ENCODE results near the gene C6orf47. TPM values are rescaled to one million over a fixed set of nuclear protein-coding genes. Genes with fewer than 3 reads are reported as not detected.

C6orf47 gene
- total and polyA plus RNA-seq, 5 donors from 2014 or later, result 18.8 to 30.5 (median 25.2) TPM

- H3K36me3 Mint-ChIP-seq, result peaks cover 55% of the 10 kb centered on the region
- H3K27ac ChIP-seq (ENCODE audit: insufficient read depth, low read length, poor library complexity, severe bottlenecking), result no peak overlapping the region
- no peak for DNase-seq
Observed at GRCh38 chr6:31626952-31627351, 33.6 kb downstream of the C6orf47 start.

GRCh38 chr6:31624070-31624469 lies 36.5 kb downstream of the C6orf47 start:
- H3K27ac ChIP-seq (ENCODE audit: insufficient read depth, low read length, poor library complexity, severe bottlenecking), result no peak overlapping the region
- Mint-ChIP-seq H3K27ac (peak overlapping the region in 2 of 3 donors; percentile 28 to 42), H3K27me3 (no peaks in the 10 kb centered on the region)

More at GRCh38 chr6:31626952-31627351, 33.6 kb downstream of the C6orf47 start:
- H3K4me3 Mint-ChIP-seq, result no peak overlapping the region
- H3K36me3 ChIP-seq (ENCODE audit: control insufficient read depth, insufficient read depth, low read length), result peaks cover 83% of the 10 kb centered on the region
- no peaks in the 10 kb centered on the region for H3K27me3 ChIP-seq (ENCODE audit: control insufficient read depth, insufficient read depth, low read length)
- ATAC-seq (ENCODE audit: low read depth in 2 of 2), result no peak
- H3K27me3 Mint-ChIP-seq, result no peaks in the 10 kb centered on the region
- peaks cover 7% of the 10 kb centered on the region for H3K4me1 ChIP-seq (ENCODE audit: control insufficient read depth, insufficient read depth, low read length, poor library complexity, severe bottlenecking)
- H3K9me3 ChIP-seq (ENCODE audit: control insufficient read depth in 2 of 2, low read length in 2 of 2), result no peaks in the 10 kb centered on the region
- peaks cover 0 to 1% (median 0%) of the 10 kb centered on the region in 7 donors for H3K9me3 Mint-ChIP-seq
- H3K4me3 ChIP-seq (ENCODE audit: low read depth, low read length), result no peak overlapping the region
- H3K4me1 Mint-ChIP-seq, result peaks cover 6 to 21% (median 18%) of the 10 kb centered on the region in 4 donors
- H3K27ac Mint-ChIP-seq, result no peak overlapping the region

GRCh38 chr6:31622684-31623091 lies 37.9 kb downstream of the C6orf47 start:
- no peak overlapping the region for H3K4me3 ChIP-seq (ENCODE audit: low read depth, low read length)
- Mint-ChIP-seq H3K27me3 (no peaks in the 10 kb centered on the region), H3K4me1 (peaks cover 11 to 42% (median 27%) of the 10 kb centered on the region in 4 donors), H3K4me3 (peak overlapping the region; percentile 85 to 99 (median 96)), H3K36me3 (peaks cover 35% of the 10 kb centered on the region), H3K9me3 (no peaks in the 10 kb centered on the region), H3K27ac (peak overlapping the region; percentile 82 to 97 (median 96))
- H3K36me3 ChIP-seq (ENCODE audit: control insufficient read depth, insufficient read depth, low read length), result peaks cover 48% of the 10 kb centered on the region
- H3K4me1 ChIP-seq (ENCODE audit: control insufficient read depth, insufficient read depth, low read length, poor library complexity, severe bottlenecking), result peaks cover 18% of the 10 kb centered on the region
- no peak overlapping the region for H3K27ac ChIP-seq (ENCODE audit: insufficient read depth, low read length, poor library complexity, severe bottlenecking)
- H3K9me3 ChIP-seq (ENCODE audit: control insufficient read depth in 2 of 2, low read length in 2 of 2), result no peaks in the 10 kb centered on the region
- no peaks in the 10 kb centered on the region for H3K27me3 ChIP-seq (ENCODE audit: control insufficient read depth, insufficient read depth, low read length)
- ATAC-seq (ENCODE audit: low read depth in 2 of 2) (no peak), DNase-seq (no peak)

More at GRCh38 chr6:31624070-31624469, 36.5 kb downstream of the C6orf47 start:
- H3K36me3 Mint-ChIP-seq, result peaks cover 36% of the 10 kb centered on the region
- H3K4me3 Mint-ChIP-seq, result peak overlapping the region in 2 of 4 donors; percentile 2 to 8
- Histone ChIP-seq H3K4me1 (ENCODE audit: control insufficient read depth, insufficient read depth, low read length, poor library complexity, severe bottlenecking) (peaks cover 18% of the 10 kb centered on the region), H3K9me3 (ENCODE audit: control insufficient read depth in 2 of 2, low read length in 2 of 2) (no peaks in the 10 kb centered on the region), H3K27me3 (ENCODE audit: control insufficient read depth, insufficient read depth, low read length) (no peaks in the 10 kb centered on the region), H3K36me3 (ENCODE audit: control insufficient read depth, insufficient read depth, low read length) (peaks cover 62% of the 10 kb centered on the region), H3K4me3 (ENCODE audit: low read depth, low read length) (no peak overlapping the region)
- DNase-seq (no peak), ATAC-seq (ENCODE audit: low read depth in 2 of 2) (no peak)
- peaks cover 0 to 1% (median 0%) of the 10 kb centered on the region in 7 donors for H3K9me3 Mint-ChIP-seq
- peaks cover 11 to 38% (median 29%) of the 10 kb centered on the region in 4 donors for H3K4me1 Mint-ChIP-seq

GRCh38 chr6:31621991-31622390 lies 38.6 kb downstream of the C6orf47 start:
- H3K27me3 ChIP-seq (ENCODE audit: control insufficient read depth, insufficient read depth, low read length), result no peaks in the 10 kb centered on the region
- Mint-ChIP-seq H3K4me3 (peak overlapping the region; percentile 85 to 99 (median 96)), H3K4me1 (peaks cover 11 to 39% (median 28%) of the 10 kb centered on the region in 4 donors), H3K9me3 (no peaks in the 10 kb centered on the region), H3K27me3 (no peaks in the 10 kb centered on the region), H3K27ac (peak overlapping the region; percentile 82 to 97 (median 96)), H3K36me3 (peaks cover 28% of the 10 kb centered on the region)
- H3K36me3 ChIP-seq (ENCODE audit: control insufficient read depth, insufficient read depth, low read length), result peaks cover 41% of the 10 kb centered on the region
- no peaks in the 10 kb centered on the region for H3K9me3 ChIP-seq (ENCODE audit: control insufficient read depth in 2 of 2, low read length in 2 of 2)
- no peak for DNase-seq
- peaks cover 18% of the 10 kb centered on the region for H3K4me1 ChIP-seq (ENCODE audit: control insufficient read depth, insufficient read depth, low read length, poor library complexity, severe bottlenecking)
- H3K4me3 ChIP-seq (ENCODE audit: low read depth, low read length), result peak overlapping the region; percentile 78
- no peak for ATAC-seq (ENCODE audit: low read depth in 2 of 2)
- H3K27ac ChIP-seq (ENCODE audit: insufficient read depth, low read length, poor library complexity, severe bottlenecking), result peak overlapping the region; percentile 98

GRCh38 chr6:31621320-31621939 lies 39.1 kb downstream of the C6orf47 start:
- Mint-ChIP-seq H3K9me3 (no peaks in the 10 kb centered on the region), H3K27ac (peak overlapping the region; percentile 96 to 97 (median 97)), H3K4me3 (peak overlapping the region; percentile 85 to 99 (median 96)), H3K36me3 (peaks cover 23% of the 10 kb centered on the region), H3K27me3 (no peaks in the 10 kb centered on the region), H3K4me1 (peaks cover 11 to 42% (median 27%) of the 10 kb centered on the region in 4 donors)
- ATAC-seq (ENCODE audit: low read depth in 2 of 2), result no peak
- H3K27ac ChIP-seq (ENCODE audit: insufficient read depth, low read length, poor library complexity, severe bottlenecking), result peak overlapping the region; percentile 98
- DNase-seq, result peak in 1 of 3 donors; percentile 24
- H3K4me3 ChIP-seq (ENCODE audit: low read depth, low read length), result peak overlapping the region; percentile 78
- no peaks in the 10 kb centered on the region for H3K9me3 ChIP-seq (ENCODE audit: control insufficient read depth in 2 of 2, low read length in 2 of 2)
- H3K36me3 ChIP-seq (ENCODE audit: control insufficient read depth, insufficient read depth, low read length), result peaks cover 36% of the 10 kb centered on the region
- H3K27me3 ChIP-seq (ENCODE audit: control insufficient read depth, insufficient read depth, low read length), result no peaks in the 10 kb centered on the region
- H3K4me1 ChIP-seq (ENCODE audit: control insufficient read depth, insufficient read depth, low read length, poor library complexity, severe bottlenecking), result peaks cover 18% of the 10 kb centered on the region

GRCh38 chr6:31620586-31621319 lies 39.8 kb downstream of the C6orf47 start, which contains the start of gene PRRC2A:
Gene PRRC2A (plus strand): TSS chr6:31620715. CDS start chr6:31622790, 2,075 bp downstream.
- peaks cover 29% of the 10 kb centered on the region for H3K36me3 ChIP-seq (ENCODE audit: control insufficient read depth, insufficient read depth, low read length)
- Mint-ChIP-seq H3K27me3 (no peaks in the 10 kb centered on the region), H3K9me3 (no peaks in the 10 kb centered on the region), H3K27ac (peak within 1 kb of the TSS; percentile 96 to 98 (median 97)), H3K36me3 (peaks cover 16% of the 10 kb centered on the region), H3K4me1 (peaks cover 11 to 49% (median 25%) of the 10 kb centered on the region in 4 donors), H3K4me3 (peak within 1 kb of the TSS; percentile 85 to 99 (median 96))
- H3K4me3 ChIP-seq (ENCODE audit: low read depth, low read length), result peak within 1 kb of the TSS; percentile 84
- H3K4me1 ChIP-seq (ENCODE audit: control insufficient read depth, insufficient read depth, low read length, poor library complexity, severe bottlenecking), result peaks cover 22% of the 10 kb centered on the region
- DNase-seq (no peak), ATAC-seq (ENCODE audit: low read depth in 2 of 2) (peak in 1 of 2 donors; percentile 26)
- no peaks in the 10 kb centered on the region for H3K27me3 ChIP-seq (ENCODE audit: control insufficient read depth, insufficient read depth, low read length)
- peak within 1 kb of the TSS; percentile 98 for H3K27ac ChIP-seq (ENCODE audit: insufficient read depth, low read length, poor library complexity, severe bottlenecking)
- H3K9me3 ChIP-seq (ENCODE audit: control insufficient read depth in 2 of 2, low read length in 2 of 2), result no peaks in the 10 kb centered on the region

GRCh38 chr6:31619805-31620585 lies 40.6 kb downstream of the C6orf47 start:
- ATAC-seq (ENCODE audit: low read depth in 2 of 2) (peak; percentile 80 to 87), DNase-seq (peak; percentile 93 to 100 (median 94))
- H3K36me3 ChIP-seq (ENCODE audit: control insufficient read depth, insufficient read depth, low read length), result peaks cover 21% of the 10 kb centered on the region
- H3K4me3 ChIP-seq (ENCODE audit: low read depth, low read length), result peak overlapping the region; percentile 84
- no peaks in the 10 kb centered on the region for H3K27me3 ChIP-seq (ENCODE audit: control insufficient read depth, insufficient read depth, low read length)
- no peaks in the 10 kb centered on the region for H3K27me3 Mint-ChIP-seq
- peaks cover 11 to 56% (median 26%) of the 10 kb centered on the region in 4 donors for H3K4me1 Mint-ChIP-seq
- H3K4me3 Mint-ChIP-seq, result peak overlapping the region; percentile 85 to 97 (median 96)
- no peaks in the 10 kb centered on the region for H3K9me3 Mint-ChIP-seq
- H3K36me3 Mint-ChIP-seq, result peaks cover 16% of the 10 kb centered on the region
- peaks cover 26% of the 10 kb centered on the region for H3K4me1 ChIP-seq (ENCODE audit: control insufficient read depth, insufficient read depth, low read length, poor library complexity, severe bottlenecking)
- H3K27ac Mint-ChIP-seq, result peak overlapping the region; percentile 96 to 98 (median 96)
- peak overlapping the region; percentile 98 for H3K27ac ChIP-seq (ENCODE audit: insufficient read depth, low read length, poor library complexity, severe bottlenecking)
- no peaks in the 10 kb centered on the region for H3K9me3 ChIP-seq (ENCODE audit: control insufficient read depth in 2 of 2, low read length in 2 of 2)

Data from CD4-positive, CD25-positive, alpha-beta regulatory T cell (primary cell).